ENCODE measurements around the gene GPR63.

Gene GPR63

GRCh38 chr6:96749891-96750290 is 87.4 kb downstream of the GPR63 start:
- DNase-seq = no peak

All from activated CD4-positive, alpha-beta T cell treated with anti-CD3 and anti-CD28 coated beads, Interleukin-2, amount 50 U/mL, for 1 hour (primary cell).